CD4-positive, alpha-beta T cell treated with Interleukin-21 for 1 hour (primary cell): ENCODE results near the gene BIVM.

ENCODE experiments used
- DNase-seq: peaks from one replicate; pipeline ENCODE4 v3.0.0-alpha.2; 2020

BIVM gene

DNA sequence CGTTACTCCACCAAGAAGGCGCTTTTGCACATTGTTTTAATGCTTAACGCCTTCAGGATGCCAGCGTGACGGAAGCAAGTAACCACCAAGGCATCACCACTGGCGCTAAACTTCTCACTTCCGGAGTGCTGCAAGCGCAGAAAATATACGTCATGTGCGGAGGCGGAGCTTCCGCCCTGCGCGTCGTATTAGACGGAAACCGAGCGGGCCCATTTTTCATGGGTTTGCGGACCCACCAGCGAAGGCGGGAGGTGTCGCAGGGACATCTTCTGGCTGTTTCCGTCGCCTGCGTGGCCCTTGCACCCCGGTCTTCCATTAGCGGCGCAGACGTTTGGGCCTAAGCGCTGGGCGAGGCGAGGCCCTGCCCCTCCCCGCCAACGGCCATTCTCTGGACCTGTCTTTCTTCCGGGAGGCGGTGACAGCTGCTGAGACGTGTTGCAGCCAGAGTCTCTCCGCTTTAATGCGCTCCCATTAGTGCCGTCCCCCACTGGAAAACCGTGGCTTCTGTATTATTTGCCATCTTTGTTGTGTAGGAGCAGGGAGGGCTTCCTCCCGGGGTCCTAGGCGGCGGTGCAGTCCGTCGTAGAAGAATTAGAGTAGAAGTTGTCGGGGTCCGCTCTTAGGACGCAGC lies 46.8 kb downstream of the BIVM start, which contains the start of gene ERCC5:
Gene ERCC5 (plus strand): TSS at position 403 of the 631 bp plus-strand sequence. CDS start 235 bp downstream, outside the sequence.
- peak; percentile 96 for DNase-seq

DNA sequence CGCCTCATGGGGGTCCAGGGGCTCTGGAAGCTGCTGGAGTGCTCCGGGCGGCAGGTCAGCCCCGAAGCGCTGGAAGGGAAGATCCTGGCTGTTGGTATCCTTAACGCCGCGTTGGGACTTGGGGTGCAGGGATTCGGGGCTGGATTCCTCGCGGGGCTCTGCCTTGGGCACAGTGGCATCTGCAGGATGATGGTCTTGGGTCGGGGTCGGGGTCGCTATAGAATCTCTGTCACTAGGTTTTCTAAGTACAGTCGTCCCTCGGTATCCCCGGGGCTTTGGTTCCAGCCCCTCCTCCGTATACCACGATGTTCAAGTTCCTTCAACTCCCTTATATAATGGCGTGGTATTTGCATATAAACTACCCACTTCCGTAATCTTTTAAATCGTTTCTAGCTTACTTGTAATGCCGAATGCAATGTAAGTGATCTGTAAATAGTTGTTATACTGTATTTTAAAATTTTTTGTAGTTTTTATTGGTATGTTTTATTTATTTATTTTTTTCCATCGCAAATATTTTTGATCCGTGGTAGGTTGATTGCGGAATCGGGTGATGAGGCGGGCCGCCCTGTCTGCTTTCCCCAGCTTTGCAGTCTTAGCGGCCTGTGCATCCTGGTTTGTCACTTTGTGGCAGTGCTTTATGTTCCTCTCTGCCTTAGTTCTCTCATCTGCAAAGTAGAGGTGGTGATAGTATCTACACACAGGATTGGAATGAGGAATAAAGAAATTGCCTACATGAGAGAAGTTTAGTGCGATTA lies 47.5 kb downstream of the BIVM start:
- peak; percentile 58 for DNase-seq

- DNase-seq: peak; percentile 50
Measured at GRCh38 chr13:102847272-102848234, 48.6 kb downstream of the BIVM start.

- no peak for DNase-seq
Measured at GRCh38 chr13:102848956-102849355, 50.0 kb downstream of the BIVM start.

- no peak for DNase-seq
Measured at GRCh38 chr13:102852556-102852955, 53.6 kb downstream of the BIVM start.

- peak; percentile 17 for DNase-seq
Measured at GRCh38 chr13:102854675-102855074, 55.8 kb downstream of the BIVM start.

DNA sequence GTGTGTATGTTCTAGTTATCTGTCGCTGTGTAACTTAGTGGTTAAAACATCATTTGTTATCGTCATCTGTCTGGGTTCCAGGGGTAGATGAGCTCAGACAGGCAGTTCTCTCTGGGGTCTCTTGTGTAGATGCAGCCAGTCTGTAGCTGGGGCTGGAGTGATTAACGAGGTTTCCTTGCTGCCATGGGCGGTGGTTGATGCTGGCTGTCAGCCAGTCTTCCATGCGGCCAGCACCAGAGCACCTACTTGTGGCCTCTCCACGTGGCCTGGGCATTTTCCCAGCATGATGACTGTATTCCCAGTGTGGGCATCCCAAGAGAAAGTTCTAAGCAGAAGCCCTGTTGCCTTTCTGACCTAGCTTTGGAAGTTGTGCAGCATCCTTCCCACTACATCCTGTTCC lies 57.6 kb downstream of the BIVM start:
- no peak for DNase-seq

DNA sequence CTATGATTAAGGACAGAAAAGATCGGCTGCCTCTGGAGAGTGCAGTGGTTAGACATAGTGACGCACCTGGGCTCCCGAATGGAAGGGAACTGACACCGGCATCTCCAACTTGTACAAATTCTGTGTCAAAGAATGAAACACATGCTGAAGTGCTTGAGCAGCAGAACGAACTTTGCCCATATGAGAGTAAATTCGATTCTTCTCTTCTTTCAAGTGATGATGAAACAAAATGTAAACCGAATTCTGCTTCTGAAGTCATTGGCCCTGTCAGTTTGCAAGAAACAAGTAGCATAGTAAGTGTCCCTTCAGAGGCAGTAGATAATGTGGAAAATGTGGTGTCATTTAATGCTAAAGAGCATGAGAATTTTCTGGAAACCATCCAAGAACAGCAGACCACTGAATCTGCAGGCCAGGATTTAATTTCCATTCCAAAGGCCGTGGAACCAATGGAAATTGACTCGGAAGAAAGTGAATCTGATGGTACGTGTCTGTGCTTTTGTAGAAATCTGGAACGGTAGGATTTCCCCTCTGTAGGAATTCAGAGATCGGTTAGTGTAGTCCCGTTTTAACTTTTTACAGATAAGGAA lies 63.8 kb downstream of the BIVM start:
- no peak for DNase-seq

DNA sequence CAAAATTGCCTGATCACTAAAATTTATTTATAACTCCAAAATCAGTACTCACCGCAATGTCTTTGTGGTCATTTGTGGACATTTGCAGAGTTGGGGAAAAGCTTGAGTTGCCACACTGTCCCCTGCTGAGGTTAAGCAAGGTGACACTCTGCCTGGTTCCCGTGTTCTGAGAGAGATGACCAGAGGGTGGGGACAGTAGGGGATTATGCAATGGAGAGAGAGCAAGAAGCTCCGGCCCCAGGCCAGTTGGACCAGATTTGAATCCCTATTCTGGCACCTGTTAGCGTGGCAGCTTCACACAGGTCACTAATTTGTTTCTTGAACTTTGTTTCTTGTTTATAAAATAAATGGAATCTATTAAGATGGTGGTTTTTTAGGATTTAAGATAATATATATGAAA lies 64.7 kb downstream of the BIVM start:
- DNase-seq: no peak

GRCh38 chr13:102868366-102868936 lies 69.5 kb downstream of the BIVM start:
- no peak for DNase-seq

- no peak for DNase-seq
Measured at GRCh38 chr13:102869948-102870676, 71.2 kb downstream of the BIVM start.

GRCh38 chr13:102870677-102871415 lies 71.9 kb downstream of the BIVM start:
- peak; percentile 56 for DNase-seq

DNA sequence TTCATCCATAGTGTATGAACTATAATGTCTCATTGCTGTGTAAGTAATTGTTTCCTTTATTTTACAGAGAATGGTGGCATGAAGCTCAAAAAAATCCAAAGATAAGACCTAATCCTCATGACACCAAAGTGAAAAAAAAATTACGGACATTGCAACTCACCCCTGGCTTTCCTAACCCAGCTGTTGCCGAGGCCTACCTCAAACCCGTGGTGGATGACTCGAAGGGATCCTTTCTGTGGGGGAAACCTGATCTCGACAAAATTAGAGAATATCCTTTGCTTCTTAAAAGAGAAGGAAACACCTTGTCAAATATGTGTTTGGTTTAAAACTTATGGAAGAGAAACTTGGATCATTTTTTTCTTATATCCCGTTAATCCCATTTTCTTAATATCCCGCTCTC lies 73.2 kb downstream of the BIVM start:
- no peak for DNase-seq

DNA sequence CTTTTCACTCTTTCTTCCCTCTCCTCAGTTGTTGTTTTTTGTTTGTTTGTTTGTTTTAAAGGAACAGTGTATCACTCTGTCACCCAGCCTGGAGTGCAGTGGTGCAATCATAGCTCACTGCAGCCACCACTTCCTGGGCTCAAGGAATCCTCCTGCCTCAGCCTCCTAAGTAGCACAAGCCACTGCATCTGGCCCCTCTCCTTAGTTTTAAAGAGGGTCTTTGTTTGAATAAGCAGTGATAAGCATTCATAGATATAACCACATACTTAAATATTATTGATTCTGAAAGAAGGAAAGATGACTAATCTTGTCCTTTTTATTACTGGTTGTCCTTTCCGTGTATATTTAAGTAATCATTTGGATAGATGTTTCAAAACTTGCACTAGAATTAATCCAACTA lies 73.6 kb downstream of the BIVM start:
- DNase-seq: no peak

DNA sequence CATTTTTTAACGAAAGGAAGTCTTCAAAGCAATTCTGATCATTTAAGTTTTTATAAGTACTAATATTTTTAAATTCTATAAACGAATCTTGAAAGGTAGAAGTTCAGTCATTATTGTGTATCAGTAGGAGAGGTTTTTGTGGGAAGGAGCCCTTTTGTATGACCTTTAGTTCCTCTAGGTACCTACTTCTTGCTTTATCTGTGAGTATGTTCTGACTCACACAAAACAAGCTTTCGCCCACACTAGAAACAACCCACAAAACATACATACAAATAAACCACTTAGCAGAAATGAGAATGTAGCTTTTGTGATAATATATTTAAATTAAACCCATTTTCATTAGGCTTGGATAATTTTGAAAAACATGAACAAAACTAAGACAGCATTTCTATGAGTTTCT lies 74.7 kb downstream of the BIVM start:
- no peak for DNase-seq

DNA sequence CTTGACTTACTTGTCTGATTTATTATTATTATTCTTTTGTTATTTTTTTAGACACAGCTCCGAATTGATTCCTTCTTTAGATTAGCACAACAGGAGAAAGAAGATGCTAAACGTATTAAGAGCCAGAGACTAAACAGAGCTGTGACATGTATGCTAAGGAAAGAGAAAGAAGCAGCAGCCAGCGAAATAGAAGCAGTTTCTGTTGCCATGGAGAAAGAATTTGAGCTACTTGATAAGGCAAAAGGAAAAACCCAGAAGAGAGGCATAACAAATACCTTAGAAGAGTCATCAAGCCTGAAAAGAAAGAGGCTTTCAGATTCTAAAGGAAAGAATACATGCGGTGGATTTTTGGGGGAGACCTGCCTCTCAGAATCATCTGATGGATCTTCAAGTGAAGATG lies 76.3 kb downstream of the BIVM start:
- no peak for DNase-seq

- no peak for DNase-seq
Measured at GRCh38 chr13:102877303-102877702, 78.4 kb downstream of the BIVM start.

- DNase-seq: no peak
Measured at GRCh38 chr13:102878481-102878880, 79.6 kb downstream of the BIVM start.

DNA sequence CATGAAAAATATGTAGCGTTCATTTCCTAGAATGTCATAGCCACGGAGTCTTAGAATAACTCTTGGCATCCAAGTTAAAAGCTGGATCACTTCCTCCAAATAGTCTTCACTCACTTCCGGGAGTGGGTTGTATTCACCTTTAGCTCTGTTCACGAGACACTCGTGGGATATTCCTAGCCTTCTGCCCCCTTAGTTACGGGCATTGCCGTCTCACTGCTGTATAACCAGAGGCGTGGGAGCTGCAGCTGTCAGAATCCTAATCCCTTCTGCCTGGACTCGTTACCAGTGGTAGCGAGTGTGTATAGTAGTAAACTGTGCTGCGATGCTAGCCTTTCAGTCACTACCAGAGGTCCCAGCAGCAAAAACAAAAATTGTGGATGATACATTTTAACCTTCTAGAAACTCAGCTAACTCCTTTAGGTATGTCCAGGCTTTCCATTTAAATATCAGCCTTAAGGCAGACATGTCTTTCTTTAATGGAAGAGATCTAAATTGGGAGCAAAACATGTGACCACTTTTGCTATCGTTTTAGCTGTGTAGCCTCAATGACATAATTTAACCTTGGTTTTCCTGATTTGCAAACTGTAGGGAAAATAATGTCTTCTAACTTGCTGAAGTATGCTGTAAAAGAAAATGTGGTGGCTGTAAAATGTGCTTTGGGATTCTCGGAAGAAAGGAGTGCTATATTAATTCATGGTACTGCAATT lies 81.0 kb downstream of the BIVM start:
- no peak for DNase-seq
